ENCODE results near the gene SPON1. TPM values are rescaled to one million over a fixed set of nuclear protein-coding genes. Genes with fewer than 3 reads are reported as not detected.
"Not testable (repeated sequence)": the region's sequence is repeated elsewhere in the genome, so short reads cannot be mapped to it uniquely, and the experiment has no call there.

Gene SPON1
- total and polyA plus RNA-seq, 2 experiments from 2014 or later = 2.4 to 5.4 TPM

DNA sequence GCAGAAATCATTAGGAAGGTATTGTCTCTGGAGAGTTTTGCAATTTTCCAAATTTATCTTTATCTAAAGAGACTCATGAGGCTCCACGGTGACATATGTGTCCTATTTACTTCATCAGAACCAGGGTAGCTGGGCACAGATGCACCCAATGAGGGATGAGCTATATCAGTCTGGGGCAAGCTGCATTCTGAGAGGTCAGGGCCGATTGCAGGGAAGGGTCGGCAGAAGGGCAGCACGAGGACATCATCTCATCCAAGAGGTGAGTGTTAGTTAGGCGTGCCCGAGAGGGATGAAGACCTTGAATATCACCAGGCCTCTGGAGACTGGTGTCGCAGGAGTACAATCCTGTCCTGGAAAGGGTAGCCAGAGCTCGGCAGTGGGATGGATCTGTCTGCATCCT lies 41.0 kb upstream of the SPON1 start:
- no peaks in the 10 kb centered on the region for H3F3A ChIP-seq (ENCODE audit: insufficient read depth)
- H3K9ac ChIP-seq = no peak overlapping the region
- no peaks in the 10 kb centered on the region for H3K4me1 ChIP-seq (ENCODE audit: insufficient read depth)
- in situ Hi-C loops (cut with MboI) = no loop called here
- no peaks in the 10 kb centered on the region for H3K79me2 ChIP-seq (ENCODE audit: insufficient read depth)
- H3K27ac ChIP-seq = no peak overlapping the region
- DNase-seq = no peak
- WGBS, 2 experiments (ENCODE audit: low coverage in 1 of 2, low lambda C conversion rate in 2 of 2, missing lambda C conversion rate in 2 of 2) = 46 to 52% methylated on average over 8 of the region's 8 CpGs
- H3K36me3 ChIP-seq (ENCODE audit: low read depth) = no peaks in the 10 kb centered on the region
- no peak overlapping the region for H3K4me3 ChIP-seq
- H3K9me3 ChIP-seq (ENCODE audit: low read depth) = no peaks in the 10 kb centered on the region
- no peak overlapping the region for H3K4me2 ChIP-seq (ENCODE audit: unreplicated experiment)
- TF ChIP-seq EZH2phosphoT487 (IDR thresholded peaks at IDR 0.05; ENCODE audit: insufficient read depth, low read depth) = no peak
- TF ChIP-seq EZH2 (IDR thresholded peaks at IDR 0.05; ENCODE audit: insufficient read depth, poor library complexity, severe bottlenecking) = no peak
- H3K27me3 ChIP-seq (replicated peaks; ENCODE audit: insufficient read depth) = peaks cover 9% of the 10 kb centered on the region; the same call in 1 of the 2 replicates
- H3K9me2 ChIP-seq (ENCODE audit: insufficient read depth) = no peaks in the 10 kb centered on the region
- no peaks in the 10 kb centered on the region for H4K20me1 ChIP-seq (ENCODE audit: insufficient read depth)
- H2AFZ ChIP-seq = no peak overlapping the region

DNA sequence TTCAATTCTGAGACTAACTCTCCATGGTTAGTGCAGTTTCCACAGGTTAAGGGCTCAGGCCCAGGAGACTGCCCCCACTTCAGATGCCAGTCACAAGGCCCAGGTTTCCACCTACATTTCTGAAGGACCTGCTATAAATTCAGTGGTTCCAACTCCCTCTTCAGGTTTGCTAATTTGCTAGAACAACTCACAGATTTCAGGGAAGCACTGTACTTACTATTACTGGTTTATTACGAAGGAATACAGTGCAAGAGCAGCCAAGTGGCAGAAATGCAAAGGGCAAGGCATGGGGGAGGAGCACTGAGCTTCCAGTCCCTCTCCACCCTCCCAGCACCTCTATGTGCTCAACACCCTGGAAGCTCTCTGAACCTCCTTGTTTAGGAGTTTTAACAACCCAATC lies 39.3 kb upstream of the SPON1 start:
- no peak for TF ChIP-seq EZH2phosphoT487 (IDR thresholded peaks at IDR 0.05; ENCODE audit: insufficient read depth, low read depth)
- TF ChIP-seq EZH2 (IDR thresholded peaks at IDR 0.05; ENCODE audit: insufficient read depth, poor library complexity, severe bottlenecking) = no peak
- Histone ChIP-seq H3K4me3 (no peak overlapping the region), H4K20me1 (ENCODE audit: insufficient read depth) (no peaks in the 10 kb centered on the region), H2AFZ (no peak overlapping the region), H3K9me2 (ENCODE audit: insufficient read depth) (no peaks in the 10 kb centered on the region), H3K79me2 (ENCODE audit: insufficient read depth) (no peaks in the 10 kb centered on the region), H3K4me2 (ENCODE audit: unreplicated experiment) (no peak overlapping the region), H3F3A (ENCODE audit: insufficient read depth) (no peaks in the 10 kb centered on the region), H3K27me3 (replicated peaks; ENCODE audit: insufficient read depth) (peaks cover 9% of the 10 kb centered on the region; the same call in 1 of the 2 replicates), H3K36me3 (ENCODE audit: low read depth) (no peaks in the 10 kb centered on the region), H3K9ac (no peak overlapping the region), H3K9me3 (ENCODE audit: low read depth) (no peaks in the 10 kb centered on the region), H3K4me1 (ENCODE audit: insufficient read depth) (no peaks in the 10 kb centered on the region), H3K27ac (no peak overlapping the region)
- 12 to 24% methylated on average over 1 of the region's 1 CpG for WGBS, 2 experiments (ENCODE audit: low coverage in 1 of 2, low lambda C conversion rate in 2 of 2, missing lambda C conversion rate in 2 of 2)
- in situ Hi-C loops (cut with MboI) = no loop called here
- no peak for DNase-seq

GRCh38 chr11:13923716-13924650 lies 38.5 kb upstream of the SPON1 start:
- no peak for TF ChIP-seq EZH2 (IDR thresholded peaks at IDR 0.05; ENCODE audit: insufficient read depth, poor library complexity, severe bottlenecking)
- no peak for TF ChIP-seq EZH2phosphoT487 (IDR thresholded peaks at IDR 0.05; ENCODE audit: insufficient read depth, low read depth)
- Histone ChIP-seq H3K9me3 (ENCODE audit: low read depth) (no peaks in the 10 kb centered on the region), H3F3A (ENCODE audit: insufficient read depth) (no peaks in the 10 kb centered on the region), H3K27ac (no peak overlapping the region), H3K27me3 (replicated peaks; ENCODE audit: insufficient read depth) (0 out of 2 replicates have a peak, but pooled peaks cover 9% of the 10 kb centered on the region), H2AFZ (no peak overlapping the region), H3K9ac (no peak overlapping the region), H3K79me2 (ENCODE audit: insufficient read depth) (no peaks in the 10 kb centered on the region), H3K4me2 (ENCODE audit: unreplicated experiment) (no peak overlapping the region), H4K20me1 (ENCODE audit: insufficient read depth) (no peaks in the 10 kb centered on the region), H3K36me3 (ENCODE audit: low read depth) (no peaks in the 10 kb centered on the region), H3K9me2 (ENCODE audit: insufficient read depth) (no peaks in the 10 kb centered on the region), H3K4me3 (no peak overlapping the region), H3K4me1 (ENCODE audit: insufficient read depth) (peaks cover 6% of the 10 kb centered on the region)
- no peak for DNase-seq
- WGBS, 2 experiments (ENCODE audit: low coverage in 1 of 2, low lambda C conversion rate in 2 of 2, missing lambda C conversion rate in 2 of 2) = 63 to 64% methylated on average over 8 of the region's 8 CpGs
- in situ Hi-C loops (cut with MboI) = no loop called here

GRCh38 chr11:13924801-13925327 lies 37.7 kb upstream of the SPON1 start:
- in situ Hi-C loops (cut with MboI) = no loop called here
- Histone ChIP-seq H3K4me3 (no peak overlapping the region), H3K27me3 (replicated peaks; ENCODE audit: insufficient read depth) (0 out of 2 replicates have a peak, but pooled peaks cover 9% of the 10 kb centered on the region), H3K9ac (no peak overlapping the region), H3K9me3 (ENCODE audit: low read depth) (no peaks in the 10 kb centered on the region), H3K9me2 (ENCODE audit: insufficient read depth) (no peaks in the 10 kb centered on the region), H3K4me2 (ENCODE audit: unreplicated experiment) (no peak overlapping the region), H2AFZ (no peak overlapping the region), H3K79me2 (ENCODE audit: insufficient read depth) (no peaks in the 10 kb centered on the region), H3K4me1 (ENCODE audit: insufficient read depth) (peaks cover 13% of the 10 kb centered on the region), H3K27ac (no peak overlapping the region), H3K36me3 (ENCODE audit: low read depth) (no peaks in the 10 kb centered on the region), H3F3A (ENCODE audit: insufficient read depth) (no peaks in the 10 kb centered on the region), H4K20me1 (ENCODE audit: insufficient read depth) (no peaks in the 10 kb centered on the region)
- DNase-seq = no peak
- 75 to 87% methylated on average over 2 of the region's 2 CpGs for WGBS, 2 experiments (ENCODE audit: low coverage in 1 of 2, low lambda C conversion rate in 2 of 2, missing lambda C conversion rate in 2 of 2)
- TF ChIP-seq EZH2phosphoT487 (IDR thresholded peaks at IDR 0.05; ENCODE audit: insufficient read depth, low read depth) = no peak
- no peak for TF ChIP-seq EZH2 (IDR thresholded peaks at IDR 0.05; ENCODE audit: insufficient read depth, poor library complexity, severe bottlenecking)

DNA sequence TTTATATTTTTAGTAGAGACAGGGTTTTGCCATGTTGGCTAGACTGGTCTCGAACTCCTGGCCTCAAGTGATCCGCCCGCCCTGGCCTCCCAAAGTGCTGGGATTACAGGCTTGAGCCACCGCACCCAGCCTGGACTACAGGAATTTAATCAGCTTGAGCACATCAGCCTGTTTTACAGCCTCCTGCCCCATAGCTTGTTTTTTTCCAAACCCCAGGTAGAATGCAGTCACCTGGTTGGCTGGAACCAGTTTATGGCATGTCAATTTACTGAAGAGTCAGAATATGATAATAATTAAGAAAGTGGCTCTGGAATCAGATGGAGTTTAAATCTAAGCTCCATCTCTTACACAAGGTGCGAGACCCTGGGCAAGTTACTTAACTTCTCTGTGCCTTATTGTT lies 36.2 kb upstream of the SPON1 start:
- H3K27ac ChIP-seq; H3K9ac ChIP-seq; H3K27me3 ChIP-seq (replicated peaks; ENCODE audit: insufficient read depth); H3K36me3 ChIP-seq (ENCODE audit: low read depth); DNase-seq; in situ Hi-C loops (cut with MboI); H3K9me3 ChIP-seq (ENCODE audit: low read depth); H3K9me2 ChIP-seq (ENCODE audit: insufficient read depth); H2AFZ ChIP-seq; H3K79me2 ChIP-seq (ENCODE audit: insufficient read depth); H3K4me3 ChIP-seq; H3F3A ChIP-seq (ENCODE audit: insufficient read depth); H3K4me2 ChIP-seq (ENCODE audit: unreplicated experiment); H4K20me1 ChIP-seq (ENCODE audit: insufficient read depth): not testable (repeated sequence)
- peaks cover 13% of the 10 kb centered on the region for H3K4me1 ChIP-seq (ENCODE audit: insufficient read depth)
- WGBS, 2 experiments (ENCODE audit: low coverage in 1 of 2, low lambda C conversion rate in 2 of 2, missing lambda C conversion rate in 2 of 2) = 84 to 91% methylated on average over 5 of the region's 5 CpGs

All from GM23248 (cell line).